ENCODE data around the gene OLAH. TPM values are rescaled to one million over a fixed set of nuclear protein-coding genes. Genes with fewer than 3 reads are reported as not detected.

OLAH gene
- total RNA-seq, 2 donors from 2014 or later = not detected

DNA sequence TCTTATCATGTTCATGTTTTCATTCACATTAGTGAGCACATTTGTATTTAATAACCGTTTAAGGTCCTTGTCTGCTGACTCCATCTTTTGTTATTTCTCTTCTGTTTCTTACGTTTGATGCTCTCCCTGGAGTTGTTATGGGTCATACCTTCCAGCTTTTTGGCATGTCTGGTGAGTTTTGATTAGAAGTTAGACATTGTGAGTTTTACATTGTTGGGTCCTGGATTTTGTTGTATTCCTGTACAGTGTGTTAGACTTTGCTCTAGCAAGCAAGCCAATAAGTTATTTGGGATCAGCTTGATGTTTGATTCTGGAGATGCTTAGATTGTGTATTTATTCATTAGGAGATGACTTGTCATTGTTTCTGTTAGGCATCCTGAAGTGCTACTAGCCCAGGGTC is 16.9 kb downstream of the OLAH start:
- DNase-seq (no peak), ATAC-seq (no peak)
- intact Hi-C loops (cut with DNase I, micrococcal nuclease) = no loop called here

DNA sequence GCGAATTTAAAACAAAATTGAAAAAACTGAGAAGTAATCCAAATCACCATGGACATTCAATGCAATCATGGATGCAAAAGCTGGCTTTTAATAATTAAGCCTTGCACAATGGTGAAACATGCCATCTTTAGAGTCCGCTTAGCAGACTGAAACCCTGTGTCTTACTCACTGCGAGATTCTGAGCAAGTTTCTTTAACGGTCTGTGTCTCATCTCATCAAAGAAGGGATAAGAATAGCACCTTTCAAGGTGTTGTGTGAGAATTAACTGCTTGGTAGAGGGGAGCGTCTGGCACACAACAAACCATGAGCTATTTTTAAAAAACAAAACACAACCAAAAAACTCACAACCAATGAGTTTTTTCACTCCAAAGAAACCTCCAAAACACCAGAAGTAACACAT is 23.4 kb downstream of the OLAH start:
- ATAC-seq (no peak), DNase-seq (no peak)
- intact Hi-C loops (cut with DNase I, micrococcal nuclease) = no loop called here

DNA sequence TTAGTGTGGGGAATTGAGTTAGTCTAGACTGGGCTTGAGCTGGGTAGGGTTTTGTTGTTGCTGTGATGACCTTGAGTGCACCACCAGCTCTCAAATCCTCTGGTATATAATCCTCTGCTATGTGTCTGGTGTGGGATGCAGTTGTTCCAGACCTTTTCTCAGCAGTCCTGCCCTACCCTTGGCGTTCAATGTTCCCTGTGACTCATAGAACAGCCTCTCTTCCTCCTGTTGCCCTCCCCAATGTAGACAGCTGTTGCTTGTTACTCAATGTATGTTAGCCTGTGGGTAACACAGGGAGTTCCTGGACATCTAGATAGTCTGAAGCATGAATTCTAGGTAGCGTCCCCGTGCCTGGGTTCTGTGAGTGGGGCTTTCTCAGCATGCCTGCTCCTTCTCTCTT is 25.1 kb downstream of the OLAH start:
- no peak for ATAC-seq
- intact Hi-C loops (cut with DNase I, micrococcal nuclease) = no loop called here

DNA sequence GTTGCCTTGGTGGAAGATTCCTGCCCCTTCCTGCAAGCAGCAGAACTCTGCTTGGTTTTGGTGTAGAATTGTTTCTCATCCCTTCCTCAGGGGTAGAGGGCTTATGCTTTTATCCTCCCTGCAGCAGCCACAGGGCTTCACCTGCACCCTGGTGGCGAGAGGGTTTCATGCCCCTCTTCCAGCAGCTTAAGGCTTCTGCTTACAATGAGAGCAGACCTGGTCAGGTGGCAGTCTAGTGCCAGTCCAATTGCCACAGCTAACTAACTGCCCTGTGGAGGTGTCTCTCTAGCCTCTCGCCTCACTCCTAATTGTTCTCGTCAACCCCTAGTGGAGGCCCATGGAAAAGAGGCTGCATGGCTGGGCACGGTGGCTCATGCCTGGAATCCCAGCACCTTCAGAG is 25.5 kb downstream of the OLAH start:
- intact Hi-C loops (cut with DNase I, micrococcal nuclease) = no loop called here
- ATAC-seq = no peak
- DNase-seq = no peak

More for the DNA sequence above, 25.1 kb downstream of the OLAH start:
- no peak for DNase-seq

DNA sequence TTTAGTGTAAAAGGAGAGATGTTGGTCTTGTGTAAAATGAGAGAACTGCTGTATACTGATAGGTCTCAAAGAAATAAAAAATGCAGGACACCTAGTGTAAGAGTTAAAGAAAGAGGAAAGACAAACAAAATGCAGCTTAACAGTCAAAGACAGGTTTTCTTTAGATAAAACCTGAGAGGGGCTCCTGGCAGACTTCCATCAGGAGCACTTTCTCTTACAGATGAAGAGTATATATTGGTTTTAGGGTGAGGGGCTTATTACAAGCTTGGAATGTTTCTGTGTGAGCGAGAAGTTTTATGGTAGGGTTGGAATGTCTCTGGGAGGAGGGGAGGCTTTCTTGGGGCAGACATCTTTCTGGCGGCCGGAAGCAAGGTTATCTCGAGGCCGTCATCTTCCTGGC is 28.6 kb downstream of the OLAH start:
- DNase-seq (no peak), ATAC-seq (no peak)
- intact Hi-C loops (cut with DNase I, micrococcal nuclease) = no loop called here

DNA sequence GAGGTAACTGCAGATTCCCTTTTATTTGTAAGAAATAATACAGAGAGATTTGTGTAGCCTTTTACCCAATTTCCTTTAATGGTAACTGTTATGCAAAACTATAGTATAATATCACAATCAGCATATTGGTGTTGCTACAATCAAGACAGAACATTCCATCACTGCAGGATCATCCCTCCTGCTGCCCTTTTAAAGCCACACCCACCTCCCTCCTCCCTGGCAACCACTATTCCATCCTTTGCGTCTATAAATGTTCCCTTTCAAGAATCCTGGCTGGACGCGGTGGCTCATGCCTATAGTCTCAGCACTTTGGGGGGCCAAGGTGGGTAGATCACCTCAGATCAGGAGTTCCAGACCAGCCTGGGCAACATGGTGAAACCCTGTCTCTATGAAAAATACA is 31.7 kb downstream of the OLAH start:
- DNase-seq (no peak), ATAC-seq (no peak)
- intact Hi-C loops (cut with DNase I, micrococcal nuclease) = no loop called here

DNA sequence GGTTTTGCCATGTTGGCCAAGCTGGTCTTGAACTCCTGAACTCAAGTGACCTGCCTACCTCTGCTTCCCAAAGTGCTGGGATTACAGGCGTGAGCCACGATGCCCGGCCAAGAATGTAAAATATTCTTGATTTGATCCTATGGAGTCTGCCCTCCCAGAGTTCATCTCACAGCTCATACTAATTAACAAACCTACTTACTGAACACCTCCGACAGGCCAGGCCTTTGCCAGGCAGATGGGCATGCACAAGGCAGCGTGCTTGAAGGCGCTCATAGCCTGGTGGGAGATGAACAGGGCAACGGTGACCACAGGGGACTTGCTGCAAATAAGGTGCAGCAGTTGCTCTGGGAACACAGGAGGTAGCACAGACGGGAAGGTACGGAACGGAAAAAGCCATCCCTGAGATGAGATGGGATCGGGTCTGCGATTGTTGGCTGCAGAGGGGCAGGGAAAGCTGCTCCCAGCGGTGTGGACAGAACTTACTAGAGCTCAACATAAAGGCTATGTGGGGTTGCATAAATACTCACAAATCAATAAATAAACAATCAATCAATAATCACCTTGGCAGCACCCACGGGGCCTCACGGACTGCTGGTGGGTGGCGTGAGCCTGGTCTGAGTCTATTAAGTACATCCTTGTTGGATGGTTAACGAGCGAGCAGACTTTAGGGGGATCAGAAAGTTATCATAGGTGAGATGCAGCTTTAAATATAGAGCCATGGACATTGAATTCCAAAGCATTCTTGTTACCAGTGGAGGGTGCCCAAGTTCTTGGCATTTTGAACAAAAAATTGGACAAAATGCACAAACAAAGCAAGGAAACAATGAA is 40.1 kb downstream of the OLAH start:
- no peak for ATAC-seq
- no peak for DNase-seq
- intact Hi-C loops (cut with DNase I, micrococcal nuclease) = no loop called here

DNA sequence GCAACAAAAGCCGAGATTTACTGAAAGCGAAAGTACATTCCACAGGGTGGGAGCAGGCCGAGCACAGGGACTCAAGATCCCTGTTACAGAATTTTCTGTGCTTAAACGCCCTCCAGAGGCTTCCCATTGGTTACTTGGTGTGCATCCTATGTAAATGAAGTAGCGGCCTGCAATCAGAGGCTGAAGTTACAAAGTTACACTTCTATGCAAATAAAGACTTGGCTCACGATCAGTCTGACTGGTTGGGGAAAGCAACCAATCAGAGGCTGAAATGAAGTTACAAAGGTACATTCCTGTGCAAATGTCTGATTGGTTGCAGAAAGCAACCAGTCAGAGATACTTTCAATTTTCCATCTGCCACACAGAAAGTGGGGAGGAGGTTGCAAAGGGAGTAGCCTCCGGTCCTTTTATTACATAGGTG is 40.8 kb downstream of the OLAH start:
- intact Hi-C loops (cut with DNase I, micrococcal nuclease) = no loop called here
- DNase-seq (peak in 1 of 2 donors; percentile 54), ATAC-seq (peak; percentile 79)

DNA sequence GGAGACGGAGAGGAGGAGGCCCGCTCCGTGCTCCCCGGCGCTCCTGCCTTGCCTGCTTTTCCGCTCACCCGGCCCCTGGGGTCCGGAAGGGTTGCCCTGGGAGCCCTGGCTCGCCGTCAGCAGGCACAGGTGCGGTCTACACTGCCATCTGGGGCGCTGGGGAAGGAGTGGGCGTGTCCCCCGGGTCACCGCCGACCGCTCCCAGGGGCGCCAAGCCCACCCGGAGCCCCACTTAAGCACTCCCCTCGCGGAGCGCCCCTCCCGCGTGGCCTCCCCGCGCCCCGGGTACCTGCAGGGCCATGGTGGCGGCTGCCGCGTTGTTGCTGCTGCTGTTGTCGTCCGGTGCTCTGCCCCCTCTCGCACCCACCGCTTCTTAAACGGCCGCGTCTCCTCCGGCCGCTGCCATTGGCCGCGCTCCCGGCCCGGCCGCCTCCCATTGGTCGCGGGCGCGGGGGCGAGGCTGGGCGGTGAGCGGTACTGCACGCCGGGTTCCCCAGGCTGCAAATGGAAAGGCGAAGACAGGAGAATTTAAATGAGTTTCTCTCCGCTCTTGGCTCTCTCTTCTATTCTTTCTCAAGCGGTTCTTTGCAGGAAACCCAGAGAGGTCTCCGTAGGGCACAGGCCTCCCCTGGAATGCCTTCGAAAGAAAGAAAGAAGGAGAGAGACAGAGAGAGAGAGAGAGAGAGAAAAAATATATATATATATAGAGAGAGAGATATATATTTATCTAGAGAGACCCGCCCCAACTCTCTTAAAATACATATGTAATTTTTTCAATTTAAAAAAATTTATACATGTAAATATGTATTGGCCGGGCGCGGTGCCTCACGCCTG is 44.9 kb downstream of the OLAH start, which contains the start of gene ACBD7:
TSS of gene ACBD7 (minus strand) at position 349 of the 834 bp plus-strand sequence. CDS start at position 301, 48 bp downstream.
- intact Hi-C loops (cut with DNase I, micrococcal nuclease) = no loop called here
- ATAC-seq (peak; percentile 97), DNase-seq (peak; percentile 54 to 80)

DNA sequence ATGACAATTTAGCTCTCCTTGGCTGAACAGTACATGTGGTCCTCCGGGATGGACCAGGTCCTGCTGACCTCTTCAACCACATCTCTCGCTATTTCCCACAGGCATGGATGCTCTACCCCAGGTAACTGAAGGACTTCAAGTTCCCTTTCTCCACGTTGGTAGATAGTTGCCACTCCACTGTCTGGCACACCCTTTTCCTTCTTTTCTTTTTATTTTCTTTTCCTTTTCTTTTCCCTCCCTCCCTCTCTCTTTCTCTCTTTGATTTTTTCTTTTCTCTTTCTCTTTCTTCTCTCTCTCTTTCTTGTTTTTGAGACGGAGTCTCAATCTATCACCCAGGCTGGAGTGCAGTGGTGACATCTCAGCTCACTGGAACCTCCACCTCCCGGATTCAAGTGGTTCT is 47.7 kb downstream of the OLAH start:
- no peak for ATAC-seq

DNA sequence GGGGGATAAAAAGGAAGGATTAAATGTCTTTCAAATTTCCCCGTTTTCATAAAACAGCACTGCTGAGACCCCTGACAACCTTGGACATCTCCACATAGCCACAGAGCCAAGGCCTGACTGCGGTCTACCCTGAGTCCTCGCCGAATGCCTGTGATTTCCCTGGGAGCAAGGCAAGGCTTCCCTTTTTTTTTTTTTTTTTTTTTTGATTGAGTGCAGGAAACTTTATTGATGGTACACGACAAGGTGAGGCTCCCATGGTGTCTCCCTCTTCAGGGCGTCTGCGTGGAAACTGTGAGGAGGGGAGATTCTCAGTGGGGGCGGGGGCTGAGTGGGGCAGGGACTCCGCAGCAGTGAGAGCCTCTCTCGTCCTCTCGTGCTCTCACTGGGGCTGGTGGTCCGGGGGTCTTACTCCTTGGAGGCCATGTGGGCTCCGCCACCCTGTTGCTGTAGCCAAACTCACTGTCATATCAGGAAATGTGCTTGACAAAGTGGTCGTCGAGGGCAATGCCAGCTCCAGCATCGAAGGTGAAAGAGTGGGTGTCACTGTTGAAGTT is 49.2 kb downstream of the OLAH start:
- ATAC-seq = no peak
- intact Hi-C loops (cut with DNase I, micrococcal nuclease) = no loop called here
- no peak for DNase-seq

More for the DNA sequence above, 47.7 kb downstream of the OLAH start:
- no peak for DNase-seq
- intact Hi-C loops (cut with DNase I, micrococcal nuclease) = no loop called here

DNA sequence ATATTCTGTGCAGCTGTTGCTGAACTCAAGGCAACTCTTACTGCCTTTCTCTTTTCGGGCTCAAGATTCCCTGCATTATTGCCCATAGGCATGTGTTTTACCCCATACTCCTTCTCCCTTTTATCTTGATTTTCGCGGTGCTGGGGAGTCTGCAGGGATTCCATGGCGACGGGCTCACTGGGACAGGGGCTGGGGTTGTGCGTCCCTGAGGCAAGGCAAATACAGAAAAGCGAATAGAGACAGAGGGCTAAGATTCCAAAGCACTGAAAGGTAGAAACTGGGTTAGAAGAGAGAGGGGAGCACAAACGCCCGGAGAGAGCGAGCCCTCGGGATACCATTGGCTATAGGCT is 52.9 kb downstream of the OLAH start:
- DNase-seq = no peak
- intact Hi-C loops (cut with DNase I, micrococcal nuclease) = no loop called here

DNA sequence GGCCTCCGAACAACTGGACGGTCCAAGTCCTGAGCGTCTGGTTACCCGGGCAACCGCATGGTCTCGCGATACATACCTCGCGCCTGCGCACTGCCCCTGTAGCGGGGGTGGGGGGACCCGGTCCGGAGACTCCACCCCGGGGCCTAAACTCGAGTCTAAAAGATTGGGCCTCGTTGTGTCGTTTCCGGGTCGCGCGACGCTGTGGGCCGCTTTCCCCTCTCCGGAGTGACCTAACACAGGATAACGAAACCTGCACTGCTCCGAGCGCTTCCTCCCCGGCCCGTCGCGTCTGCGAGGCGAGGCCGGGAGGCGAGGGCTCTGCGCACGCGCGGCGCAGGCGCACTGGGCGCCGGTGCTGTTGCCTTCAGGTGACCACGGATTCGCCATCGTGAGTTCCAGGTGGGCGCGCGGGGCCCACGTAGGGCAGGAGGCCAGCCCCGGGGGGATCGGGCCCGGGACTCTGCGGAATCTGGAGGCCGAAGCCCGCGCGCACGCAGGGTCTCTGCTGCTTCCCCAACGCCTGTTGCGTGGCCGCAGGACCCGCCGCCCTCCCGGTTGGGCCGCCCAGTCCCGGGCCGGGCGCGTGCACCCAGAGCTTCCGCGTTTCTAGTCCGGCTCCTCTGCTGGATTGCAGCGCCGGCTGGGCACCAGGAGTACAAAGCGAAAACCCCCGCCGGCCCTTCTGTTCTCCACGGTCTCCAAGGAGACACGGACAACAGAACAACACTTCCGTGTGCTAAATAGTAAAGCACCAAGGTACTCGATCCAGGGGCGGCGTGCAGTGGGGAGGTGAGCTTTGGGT is 53.5 kb downstream of the OLAH start, which contains the start of gene RPP38:
TSS of gene RPP38 (plus strand) at position 345 of the 802 bp plus-strand sequence. CDS start 5,960 bp downstream, outside the sequence.
- DNase-seq = peak; percentile 96 to 97
- ATAC-seq = peak; percentile 90
- intact Hi-C loops (cut with DNase I, micrococcal nuclease) = no loop called here

More for the DNA sequence above, 52.9 kb downstream of the OLAH start:
- ATAC-seq = peak; percentile 13

DNA sequence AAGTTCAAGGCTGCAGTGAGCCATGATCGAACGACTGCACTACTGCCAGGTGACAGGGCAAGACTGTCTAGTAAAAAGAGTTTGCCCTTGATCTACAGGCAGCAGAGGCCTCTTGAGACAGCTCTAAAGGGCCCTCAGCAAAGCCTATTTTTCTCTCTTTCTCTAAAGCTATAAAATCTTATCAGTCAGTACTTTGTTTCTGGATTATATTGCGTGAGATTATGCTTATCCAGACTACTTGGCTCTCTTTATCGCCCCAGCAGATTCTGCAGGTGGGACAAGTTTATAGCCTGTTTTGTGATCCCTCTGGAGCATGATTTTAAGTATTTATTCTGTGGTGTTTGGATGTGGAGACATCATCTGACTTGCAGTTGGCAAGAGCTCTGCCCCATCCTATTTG is 56.1 kb downstream of the OLAH start:
- ATAC-seq (no peak), DNase-seq (no peak)
- intact Hi-C loops (cut with DNase I, micrococcal nuclease) = loop anchor here in 1 of 2 donors (10.0 kb wide), 1 partner anchor 145 kb away; the partner anchor contains the start of genes DCLRE1C and MEIG1

DNA sequence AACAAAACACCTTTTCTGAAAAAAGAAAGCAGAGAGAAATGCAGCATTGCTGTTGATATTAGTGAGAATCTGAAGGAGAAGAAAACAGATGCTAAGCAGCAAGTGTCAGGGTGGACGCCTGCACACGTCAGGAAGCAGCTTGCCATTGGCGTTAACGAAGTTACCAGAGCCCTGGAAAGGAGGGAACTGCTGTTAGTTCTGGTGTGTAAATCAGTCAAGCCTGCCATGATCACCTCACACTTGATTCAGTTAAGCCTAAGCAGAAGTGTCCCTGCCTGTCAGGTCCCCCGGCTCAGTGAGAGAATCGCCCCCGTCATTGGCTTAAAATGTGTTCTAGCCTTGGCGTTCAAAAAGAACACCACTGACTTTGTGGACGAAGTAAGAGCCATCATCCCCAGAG is 59.8 kb downstream of the OLAH start:
- intact Hi-C loops (cut with DNase I, micrococcal nuclease) = loop anchor here in 1 of 2 donors (10.0 kb wide), 1 partner anchor 149 kb away; the partner anchor contains the start of genes DCLRE1C and MEIG1
- no peak for ATAC-seq

DNA sequence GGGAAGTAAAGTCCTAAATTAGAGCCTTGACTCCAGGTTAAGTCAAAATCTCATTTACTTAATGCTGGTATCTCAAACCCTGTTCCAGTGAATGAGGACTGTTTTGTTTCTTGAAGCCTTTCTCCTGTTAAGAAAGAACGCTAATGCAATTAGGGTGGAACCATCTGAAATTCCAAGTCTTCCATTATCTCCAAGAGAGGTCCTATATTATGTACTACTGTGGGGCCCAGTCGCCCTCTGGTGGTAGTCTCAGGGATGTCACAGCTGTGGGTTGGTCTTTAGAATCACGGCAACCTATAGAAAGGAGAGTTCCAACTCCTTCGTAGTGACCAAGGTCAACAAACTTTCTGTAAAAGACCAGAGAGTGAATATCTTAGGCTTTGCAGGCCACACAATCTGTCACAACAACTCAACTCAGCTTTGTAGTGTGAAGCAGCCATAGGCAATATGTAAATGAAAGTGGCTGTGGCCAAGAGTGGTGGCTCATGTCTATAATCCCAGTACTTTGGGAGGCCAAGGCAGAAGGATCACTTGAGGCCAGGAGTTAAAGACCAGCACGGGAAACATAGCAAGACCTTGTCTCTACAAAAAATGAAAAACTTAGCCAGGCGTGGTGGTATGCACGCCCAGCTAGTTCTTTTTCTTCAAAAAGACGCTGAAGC is 62.7 kb downstream of the OLAH start:
- DNase-seq = peak; percentile 60 to 82
- intact Hi-C loops (cut with DNase I, micrococcal nuclease) = loop anchor here in 1 of 2 donors (10.0 kb wide), 1 partner anchor 152 kb away; the partner anchor contains the start of genes DCLRE1C and MEIG1
- peak; percentile 88 for ATAC-seq

More for the DNA sequence above, 59.8 kb downstream of the OLAH start:
- no peak for DNase-seq

DNA sequence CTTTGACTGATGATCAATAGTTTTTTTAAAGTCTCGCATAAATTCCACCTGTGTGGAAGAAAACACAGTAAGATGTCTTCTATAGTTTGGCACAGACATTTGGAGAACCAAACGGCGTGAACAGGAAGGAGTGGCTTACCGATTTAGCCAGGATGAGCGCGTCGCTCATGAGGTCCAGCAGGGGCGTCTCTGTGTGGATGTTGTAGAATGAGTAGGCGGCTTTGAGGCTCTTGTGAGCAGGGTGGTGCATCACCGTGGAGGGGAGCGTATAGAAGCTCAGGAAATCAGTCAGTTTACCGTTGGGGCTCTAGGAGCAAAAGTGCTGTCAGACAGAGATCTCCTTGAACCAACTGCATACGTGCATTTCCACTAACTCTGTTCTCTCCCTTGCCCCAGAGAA is 68.9 kb downstream of the OLAH start:
- intact Hi-C loops (cut with DNase I, micrococcal nuclease) = no loop called here
- no peak for DNase-seq
- ATAC-seq = no peak

DNA sequence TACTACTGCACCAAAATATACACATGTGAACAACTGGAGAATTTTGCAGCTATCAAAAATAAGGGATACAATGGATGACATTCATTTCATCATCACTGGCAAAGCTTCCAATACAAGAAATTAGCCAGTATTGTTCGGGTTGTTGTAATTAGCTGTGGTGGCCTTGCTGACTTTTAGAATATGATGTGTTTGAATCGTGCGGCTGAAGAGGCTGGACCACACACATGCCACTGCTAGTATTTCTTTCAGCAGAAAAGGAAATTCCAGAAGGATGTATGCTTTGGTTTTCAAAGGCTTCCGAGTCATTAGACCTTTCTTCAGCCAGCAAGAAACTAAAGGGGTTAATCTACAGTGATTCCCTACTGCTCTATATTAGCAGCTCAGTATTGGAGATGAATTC is 70.0 kb downstream of the OLAH start:
- DNase-seq = no peak
- ATAC-seq = no peak

More for the DNA sequence above, 70.0 kb downstream of the OLAH start:
- intact Hi-C loops (cut with DNase I, micrococcal nuclease) = no loop called here
